Measurements from ENCODE around the gene OSBPL7.

DNA sequence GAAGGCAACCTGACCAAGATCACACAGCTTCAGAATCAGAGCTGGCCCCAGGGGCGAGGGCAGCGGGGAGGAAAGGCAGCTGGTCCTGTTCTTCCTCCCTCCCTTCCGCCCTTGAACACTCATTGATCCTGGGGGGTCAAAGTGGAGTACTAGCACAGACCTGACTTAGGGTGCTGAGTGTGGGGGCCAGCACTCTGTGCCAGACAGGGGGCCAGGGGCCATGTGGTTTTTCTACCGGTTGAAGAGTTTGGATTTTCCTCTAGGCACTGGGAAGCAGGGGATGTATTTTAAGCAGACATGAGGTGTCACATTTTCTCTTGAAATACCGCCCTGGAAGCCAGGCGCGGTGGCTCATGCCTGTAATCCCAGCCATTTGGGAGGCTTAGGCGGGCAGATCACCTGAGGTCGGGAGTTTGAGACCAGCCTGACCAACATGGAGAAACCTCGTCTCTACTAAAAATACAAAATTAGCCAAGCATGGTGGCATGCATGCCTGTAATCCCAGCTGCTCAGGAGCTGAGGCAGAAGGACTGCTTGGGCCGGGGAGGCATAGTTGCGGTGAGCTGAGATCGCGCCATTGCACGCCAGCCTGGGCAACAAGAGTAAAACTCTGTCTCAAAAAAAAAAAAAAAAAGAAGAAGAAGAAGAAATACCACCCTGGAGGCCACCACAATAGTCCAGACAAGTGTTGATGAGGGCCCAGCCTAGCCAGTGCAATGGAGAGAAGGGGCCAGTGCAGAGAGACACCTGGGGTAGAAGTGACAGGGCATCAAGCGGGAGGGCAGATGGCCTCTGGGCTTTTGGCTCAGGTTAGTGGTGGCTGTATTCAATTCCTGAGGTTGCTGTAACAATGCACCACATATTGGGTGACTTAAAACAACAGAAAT lies 15.3 kb downstream of the OSBPL7 start:
- TF ChIP-seq EGR1 (IDR thresholded peaks at IDR 0.05; ENCODE audit: borderline replicate concordance, low read depth, low read length) = no peak
- TF ChIP-seq, protein P1, sequence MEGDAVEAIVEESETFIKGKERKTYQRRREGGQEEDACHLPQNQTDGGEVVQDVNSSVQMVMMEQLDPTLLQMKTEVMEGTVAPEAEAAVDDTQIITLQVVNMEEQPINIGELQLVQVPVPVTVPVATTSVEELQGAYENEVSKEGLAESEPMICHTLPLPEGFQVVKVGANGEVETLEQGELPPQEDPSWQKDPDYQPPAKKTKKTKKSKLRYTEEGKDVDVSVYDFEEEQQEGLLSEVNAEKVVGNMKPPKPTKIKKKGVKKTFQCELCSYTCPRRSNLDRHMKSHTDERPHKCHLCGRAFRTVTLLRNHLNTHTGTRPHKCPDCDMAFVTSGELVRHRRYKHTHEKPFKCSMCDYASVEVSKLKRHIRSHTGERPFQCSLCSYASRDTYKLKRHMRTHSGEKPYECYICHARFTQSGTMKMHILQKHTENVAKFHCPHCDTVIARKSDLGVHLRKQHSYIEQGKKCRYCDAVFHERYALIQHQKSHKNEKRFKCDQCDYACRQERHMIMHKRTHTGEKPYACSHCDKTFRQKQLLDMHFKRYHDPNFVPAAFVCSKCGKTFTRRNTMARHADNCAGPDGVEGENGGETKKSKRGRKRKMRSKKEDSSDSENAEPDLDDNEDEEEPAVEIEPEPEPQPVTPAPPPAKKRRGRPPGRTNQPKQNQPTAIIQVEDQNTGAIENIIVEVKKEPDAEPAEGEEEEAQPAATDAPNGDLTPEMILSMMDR (IDR thresholded peaks at IDR 0.05; ENCODE audit: control extremely low read depth in 1 of 3, insufficient read depth in 1 of 3, low read depth in 1 of 3, low read length in 3 of 3) = no peak
- TF ChIP-seq EZH2 (IDR thresholded peaks at IDR 0.05; ENCODE audit: low read depth, low read length, severe bottlenecking) = no peak
- no peak for TF ChIP-seq RXRA (IDR thresholded peaks at IDR 0.05; ENCODE audit: insufficient read depth, low read depth, low read length)
- TF ChIP-seq, protein P2, sequence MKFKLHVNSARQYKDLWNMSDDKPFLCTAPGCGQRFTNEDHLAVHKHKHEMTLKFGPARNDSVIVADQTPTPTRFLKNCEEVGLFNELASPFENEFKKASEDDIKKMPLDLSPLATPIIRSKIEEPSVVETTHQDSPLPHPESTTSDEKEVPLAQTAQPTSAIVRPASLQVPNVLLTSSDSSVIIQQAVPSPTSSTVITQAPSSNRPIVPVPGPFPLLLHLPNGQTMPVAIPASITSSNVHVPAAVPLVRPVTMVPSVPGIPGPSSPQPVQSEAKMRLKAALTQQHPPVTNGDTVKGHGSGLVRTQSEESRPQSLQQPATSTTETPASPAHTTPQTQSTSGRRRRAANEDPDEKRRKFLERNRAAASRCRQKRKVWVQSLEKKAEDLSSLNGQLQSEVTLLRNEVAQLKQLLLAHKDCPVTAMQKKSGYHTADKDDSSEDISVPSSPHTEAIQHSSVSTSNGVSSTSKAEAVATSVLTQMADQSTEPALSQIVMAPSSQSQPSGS (IDR thresholded peaks at IDR 0.05; ENCODE audit: low read length) = no peak
- no peak for TF ChIP-seq TCF12 (IDR thresholded peaks at IDR 0.05; ENCODE audit: low read depth, low read length)
- no peak for TF ChIP-seq GABPA (IDR thresholded peaks at IDR 0.05; ENCODE audit: borderline replicate concordance, insufficient read depth, low read length)
- no peak for TF ChIP-seq RFX5 (IDR thresholded peaks at IDR 0.05; ENCODE audit: borderline replicate concordance, low read depth, low read length)
- no peak for TF ChIP-seq CHD2 (IDR thresholded peaks at IDR 0.05; ENCODE audit: low read length)
- TF ChIP-seq ZNF274 (IDR thresholded peaks at IDR 0.05; ENCODE audit: borderline replicate concordance, extremely low read depth, low read length) = no peak
- TF ChIP-seq, protein P3, sequence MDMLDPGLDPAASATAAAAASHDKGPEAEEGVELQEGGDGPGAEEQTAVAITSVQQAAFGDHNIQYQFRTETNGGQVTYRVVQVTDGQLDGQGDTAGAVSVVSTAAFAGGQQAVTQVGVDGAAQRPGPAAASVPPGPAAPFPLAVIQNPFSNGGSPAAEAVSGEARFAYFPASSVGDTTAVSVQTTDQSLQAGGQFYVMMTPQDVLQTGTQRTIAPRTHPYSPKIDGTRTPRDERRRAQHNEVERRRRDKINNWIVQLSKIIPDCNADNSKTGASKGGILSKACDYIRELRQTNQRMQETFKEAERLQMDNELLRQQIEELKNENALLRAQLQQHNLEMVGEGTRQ (IDR thresholded peaks at IDR 0.05; ENCODE audit: low read length) = no peak
- TF ChIP-seq, protein P4, sequence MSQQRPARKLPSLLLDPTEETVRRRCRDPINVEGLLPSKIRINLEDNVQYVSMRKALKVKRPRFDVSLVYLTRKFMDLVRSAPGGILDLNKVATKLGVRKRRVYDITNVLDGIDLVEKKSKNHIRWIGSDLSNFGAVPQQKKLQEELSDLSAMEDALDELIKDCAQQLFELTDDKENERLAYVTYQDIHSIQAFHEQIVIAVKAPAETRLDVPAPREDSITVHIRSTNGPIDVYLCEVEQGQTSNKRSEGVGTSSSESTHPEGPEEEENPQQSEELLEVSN (IDR thresholded peaks at IDR 0.05) = no peak
